Activated T-cell treated with anti-CD3 and anti-CD28 coated beads, Interleukin-2, amount 50 U/mL, for 4 hours (primary cell): ENCODE results near the gene TKT. TPM values are rescaled to one million over a fixed set of nuclear protein-coding genes. Genes with fewer than 3 reads are reported as not detected.

ENCODE experiments used
- ATAC-seq, 2 donors: fragments of 200-7000 bp; cut with Tn5 transposase; one replicate each; pipeline ENCODE4 v1.10.0; 2021
- DNase-seq: peaks from one replicate; pipeline ENCODE4 v3.0.0-alpha.2; 2020
- H3K27me3 Mint-ChIP-seq: one replicate; pipeline ENCODE4 v1.8.0; 2021; ENCODE audit warnings: low read depth, mixed read lengths
- H3K36me3 Mint-ChIP-seq: one replicate; pipeline ENCODE4 v1.8.0; 2022; ENCODE audit warnings: mixed read lengths; ENCODE audit not compliant: insufficient read depth
- H3K4me1 Mint-ChIP-seq: one replicate; pipeline ENCODE4 v1.8.0; 2021; ENCODE audit warnings: low read depth, mixed read lengths
- H3K4me3 Mint-ChIP-seq: one replicate; pipeline ENCODE4 v1.8.0; 2021; ENCODE audit warnings: mild to moderate bottlenecking, moderate library complexity, mixed read lengths
- H3K9me3 Mint-ChIP-seq: one replicate; pipeline ENCODE4 v1.8.0; 2021; ENCODE audit warnings: mixed read lengths
- total RNA-seq, 3 donors: library from RNA; stranded (reverse); gene quantifications; one replicate each; pipeline ENCODE4 v1.2.1, GENCODE V29; 2021

Gene TKT
- total RNA-seq, 3 donors from 2014 or later, result 287 to 334 (median 331) TPM

DNA sequence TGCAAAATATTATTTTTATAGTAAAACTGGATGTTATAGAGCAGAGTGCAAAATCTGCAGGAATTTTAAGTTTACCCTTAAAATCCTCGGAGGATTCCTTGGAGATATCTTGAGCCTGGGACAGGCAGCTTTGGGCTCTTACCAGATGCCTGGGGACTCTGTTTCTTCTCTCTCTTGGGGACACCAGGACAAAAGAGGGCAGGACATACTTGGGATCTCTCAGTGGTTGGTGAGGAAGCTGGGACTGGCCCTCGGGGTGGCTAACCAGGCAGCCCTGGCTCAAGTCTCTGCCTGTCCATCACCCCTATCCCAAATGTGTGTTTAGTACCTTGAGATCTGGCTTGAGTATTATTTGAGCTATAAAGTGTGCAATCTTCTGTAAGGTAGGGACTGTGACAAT lies 38.6 kb downstream of the TKT start:
- no peak overlapping the region for H3K4me3 Mint-ChIP-seq
- DNase-seq (no peak), ATAC-seq (no peak)
- H3K4me1 Mint-ChIP-seq, result peaks cover 2% of the 10 kb centered on the region
- H3K36me3 Mint-ChIP-seq, result no peaks in the 10 kb centered on the region
- H3K27me3 Mint-ChIP-seq, result no peaks in the 10 kb centered on the region
- no peaks in the 10 kb centered on the region for H3K9me3 Mint-ChIP-seq

GRCh38 chr3:53216723-53217122 lies 39.1 kb downstream of the TKT start:
- H3K36me3 Mint-ChIP-seq, result no peaks in the 10 kb centered on the region
- no peak for ATAC-seq
- H3K27me3 Mint-ChIP-seq, result no peaks in the 10 kb centered on the region
- H3K4me1 Mint-ChIP-seq, result peaks cover 2% of the 10 kb centered on the region
- H3K9me3 Mint-ChIP-seq, result no peaks in the 10 kb centered on the region
- DNase-seq, result no peak
- H3K4me3 Mint-ChIP-seq, result no peak overlapping the region

GRCh38 chr3:53215816-53216215 lies 40.0 kb downstream of the TKT start:
- ATAC-seq, result no peak

DNA sequence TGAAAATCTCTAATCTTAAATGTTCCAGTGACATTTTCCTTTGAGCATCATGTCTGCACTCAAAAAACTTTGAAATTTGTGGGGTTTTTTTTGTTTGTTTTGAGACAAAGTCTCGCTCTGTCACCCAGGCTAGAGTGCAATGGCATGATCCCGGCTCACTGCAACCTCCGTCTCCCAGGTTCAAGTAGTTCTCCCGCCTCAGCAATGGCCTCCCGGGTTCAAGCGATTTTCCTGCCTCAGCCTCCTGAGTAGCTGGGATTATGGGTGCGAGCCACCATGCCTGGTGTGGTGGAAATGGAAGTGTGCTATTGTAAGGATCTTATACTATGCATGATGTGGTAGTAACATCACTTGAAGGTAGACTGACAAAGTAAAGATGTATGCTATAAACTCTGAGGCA lies 42.5 kb downstream of the TKT start:
- Mint-ChIP-seq H3K9me3 (peaks cover 5% of the 10 kb centered on the region), H3K4me3 (no peak overlapping the region), H3K36me3 (peaks cover 2% of the 10 kb centered on the region), H3K4me1 (no peaks in the 10 kb centered on the region), H3K27me3 (no peaks in the 10 kb centered on the region)
- no peak for ATAC-seq
- DNase-seq, result no peak

More at GRCh38 chr3:53215816-53216215, 40.0 kb downstream of the TKT start:
- Mint-ChIP-seq H3K4me3 (no peak overlapping the region), H3K4me1 (peaks cover 2% of the 10 kb centered on the region), H3K27me3 (no peaks in the 10 kb centered on the region), H3K9me3 (no peaks in the 10 kb centered on the region), H3K36me3 (no peaks in the 10 kb centered on the region)
- no peak for DNase-seq

DNA sequence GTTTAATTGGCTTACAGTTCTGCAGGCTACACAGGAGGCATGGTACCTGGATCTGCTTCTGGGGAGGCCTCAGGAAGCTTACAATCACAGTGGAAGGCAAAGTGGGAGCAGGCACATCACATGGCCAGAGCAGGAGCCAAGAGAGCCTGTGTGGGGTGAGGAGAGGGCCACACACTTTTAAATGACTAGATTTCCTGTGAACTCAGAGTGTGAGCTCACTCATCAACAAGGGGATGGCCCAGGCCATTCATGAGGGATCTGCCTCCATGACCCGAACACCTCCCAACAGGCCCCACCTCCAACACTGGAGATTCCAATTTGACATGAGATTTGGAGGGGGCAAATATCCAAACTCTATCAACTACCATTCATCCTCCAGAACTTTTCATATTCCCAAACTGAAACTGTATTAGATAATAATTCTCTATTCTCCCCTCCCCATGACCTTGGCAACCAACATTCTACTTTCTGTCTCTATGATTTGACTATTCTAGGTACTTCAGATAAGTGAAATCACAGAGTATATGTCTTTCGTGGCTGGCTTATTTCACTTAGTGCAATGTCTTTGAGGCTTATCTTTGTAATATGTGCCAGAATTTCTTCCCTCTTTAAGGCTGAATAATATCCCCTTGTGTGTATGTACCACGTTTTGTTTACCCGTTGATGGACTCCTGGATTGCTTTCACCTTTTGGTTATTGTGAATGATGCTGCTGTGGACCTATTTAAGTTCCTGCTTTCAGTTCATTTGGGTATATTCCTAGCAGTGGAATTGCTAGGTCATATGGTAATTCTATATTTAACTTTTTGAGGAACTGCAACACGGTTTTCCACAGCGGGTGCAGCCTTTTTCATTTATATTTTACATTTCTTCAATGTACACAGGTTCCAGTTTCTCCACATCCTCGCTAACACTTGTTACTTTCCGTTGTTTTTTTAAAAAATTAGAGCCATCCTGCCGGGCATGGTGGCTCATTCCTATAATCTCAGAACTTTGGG lies 43.8 kb downstream of the TKT start:
- Mint-ChIP-seq H3K4me3 (no peak overlapping the region), H3K4me1 (no peaks in the 10 kb centered on the region), H3K36me3 (peaks cover 2% of the 10 kb centered on the region), H3K9me3 (peaks cover 9% of the 10 kb centered on the region), H3K27me3 (no peaks in the 10 kb centered on the region)
- peak in 1 of 2 donors; percentile 56 for ATAC-seq
- no peak for DNase-seq

GRCh38 chr3:53202331-53203015 lies 53.3 kb downstream of the TKT start:
- Mint-ChIP-seq H3K27me3 (no peaks in the 10 kb centered on the region), H3K9me3 (peaks cover 3% of the 10 kb centered on the region), H3K36me3 (no peaks in the 10 kb centered on the region), H3K4me3 (no peak overlapping the region), H3K4me1 (no peaks in the 10 kb centered on the region)
- ATAC-seq, result no peak
- DNase-seq, result no peak

GRCh38 chr3:53200501-53201498 lies 55.0 kb downstream of the TKT start:
- Mint-ChIP-seq H3K4me1 (no peaks in the 10 kb centered on the region), H3K36me3 (no peaks in the 10 kb centered on the region)
- no peak for ATAC-seq

GRCh38 chr3:53199834-53200233 lies 56.0 kb downstream of the TKT start:
- DNase-seq (no peak), ATAC-seq (no peak)
- Mint-ChIP-seq H3K4me1 (peaks cover 5% of the 10 kb centered on the region), H3K9me3 (no peaks in the 10 kb centered on the region), H3K27me3 (no peaks in the 10 kb centered on the region), H3K36me3 (no peaks in the 10 kb centered on the region), H3K4me3 (no peak overlapping the region)

More at GRCh38 chr3:53200501-53201498, 55.0 kb downstream of the TKT start:
- Mint-ChIP-seq H3K4me3 (no peak overlapping the region), H3K27me3 (no peaks in the 10 kb centered on the region), H3K9me3 (no peaks in the 10 kb centered on the region)
- no peak for DNase-seq

GRCh38 chr3:53198996-53199395 lies 56.8 kb downstream of the TKT start:
- no peaks in the 10 kb centered on the region for H3K27me3 Mint-ChIP-seq
- no peaks in the 10 kb centered on the region for H3K9me3 Mint-ChIP-seq
- no peaks in the 10 kb centered on the region for H3K36me3 Mint-ChIP-seq
- H3K4me1 Mint-ChIP-seq, result peaks cover 5% of the 10 kb centered on the region
- DNase-seq (no peak), ATAC-seq (no peak)
- no peak overlapping the region for H3K4me3 Mint-ChIP-seq

- no peak for ATAC-seq
- H3K27me3 Mint-ChIP-seq, result no peaks in the 10 kb centered on the region
- H3K4me3 Mint-ChIP-seq, result no peak overlapping the region
- H3K9me3 Mint-ChIP-seq, result no peaks in the 10 kb centered on the region
- no peaks in the 10 kb centered on the region for H3K36me3 Mint-ChIP-seq
- H3K4me1 Mint-ChIP-seq, result peaks cover 5% of the 10 kb centered on the region
- no peak for DNase-seq
Observed at GRCh38 chr3:53198256-53198977, 57.4 kb downstream of the TKT start.

DNA sequence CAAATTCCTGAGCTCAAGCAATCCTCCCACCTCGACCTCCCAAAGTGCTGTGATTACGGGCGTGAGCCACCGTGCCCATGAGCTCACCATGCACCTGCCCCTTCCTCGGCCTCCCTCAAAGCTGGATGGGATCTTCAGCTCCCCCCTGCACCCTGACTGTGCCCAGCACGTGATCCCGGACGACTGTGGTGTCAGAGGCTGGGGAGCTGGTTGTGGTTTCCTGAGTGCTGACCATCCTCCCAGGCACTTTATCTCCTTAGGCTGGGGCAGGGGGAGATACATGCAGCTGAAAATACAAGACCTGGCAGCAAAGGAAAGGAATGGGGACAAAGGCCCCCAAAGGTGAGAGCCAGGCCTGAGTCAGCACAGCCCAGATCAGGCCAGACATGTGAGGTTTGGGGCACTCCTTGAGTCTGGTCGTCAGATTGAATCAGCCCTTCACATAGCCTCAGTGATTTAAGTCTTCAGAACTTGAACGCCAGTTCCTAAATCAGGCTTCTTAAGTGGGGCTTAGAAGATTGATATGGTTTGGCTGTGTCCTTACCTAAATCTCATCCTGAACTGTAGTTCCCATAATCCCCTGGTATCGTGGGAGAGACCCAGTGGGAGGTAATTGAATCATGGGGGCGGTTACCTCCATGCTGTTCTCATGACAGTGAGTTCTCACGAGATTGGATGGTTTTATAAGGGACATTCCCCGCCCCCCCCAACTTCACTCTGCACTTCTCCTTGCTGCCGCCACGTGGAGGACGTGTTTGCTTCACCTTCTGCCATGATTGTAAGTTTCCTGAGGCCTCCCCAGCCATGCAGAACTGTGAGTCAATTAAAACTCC lies 59.0 kb downstream of the TKT start:
- Mint-ChIP-seq H3K36me3 (no peaks in the 10 kb centered on the region), H3K27me3 (no peaks in the 10 kb centered on the region), H3K4me1 (peaks cover 5% of the 10 kb centered on the region), H3K9me3 (no peaks in the 10 kb centered on the region), H3K4me3 (no peak overlapping the region)
- DNase-seq, result peak; percentile 29
- peak in 1 of 2 donors; percentile 53 for ATAC-seq

- Mint-ChIP-seq H3K4me1 (peaks cover 5% of the 10 kb centered on the region), H3K27me3 (no peaks in the 10 kb centered on the region), H3K36me3 (peaks cover under 1% of the 10 kb centered on the region), H3K9me3 (no peaks in the 10 kb centered on the region), H3K4me3 (peak overlapping the region; percentile 26)
- DNase-seq, result peak; percentile 50
- peak; percentile 71 to 78 for ATAC-seq
Observed at GRCh38 chr3:53195602-53196574, 59.9 kb downstream of the TKT start.
